Measurements from ENCODE around the gene PXK.

Gene PXK

DNA sequence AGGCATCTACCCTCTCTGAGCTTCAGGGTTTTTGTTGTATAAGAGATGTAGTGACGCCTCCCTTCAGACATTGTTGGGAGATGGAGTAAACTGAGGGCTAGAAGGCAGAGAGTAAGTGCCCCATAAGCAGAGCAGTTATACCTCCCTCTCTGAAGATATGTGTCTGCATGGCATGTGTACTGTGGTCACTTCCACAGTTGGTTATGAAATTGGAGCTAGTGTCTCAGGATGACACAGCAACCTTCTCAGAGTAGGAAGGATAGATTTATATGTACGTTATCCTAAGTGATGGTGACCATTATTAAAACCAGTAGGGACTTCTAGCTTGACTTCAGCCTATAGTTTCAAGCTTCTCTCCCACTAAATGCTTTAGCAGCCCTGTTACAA lies 17.9 kb downstream of the PXK start:
- DNase-seq = no peak

DNA sequence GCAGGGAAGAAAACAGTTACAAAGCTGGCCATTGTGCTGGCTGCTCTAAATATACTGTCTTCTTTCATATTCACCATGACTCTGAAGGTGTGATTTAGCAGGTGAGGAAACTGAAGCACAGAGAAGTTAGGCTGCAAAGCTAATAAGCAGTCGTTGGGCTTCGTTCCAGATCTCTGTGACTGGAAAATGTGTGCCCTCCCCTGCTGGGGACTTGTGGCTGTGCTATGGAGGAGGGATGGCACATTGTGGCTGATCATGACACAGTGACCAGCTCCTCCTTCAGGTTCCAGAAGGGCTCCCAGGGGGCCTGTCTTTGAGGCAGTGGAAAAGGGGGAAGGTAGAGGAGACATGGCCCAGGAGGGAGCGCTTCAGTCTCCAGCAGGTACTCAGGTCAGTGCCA lies 19.2 kb downstream of the PXK start:
- no peak for DNase-seq

DNA sequence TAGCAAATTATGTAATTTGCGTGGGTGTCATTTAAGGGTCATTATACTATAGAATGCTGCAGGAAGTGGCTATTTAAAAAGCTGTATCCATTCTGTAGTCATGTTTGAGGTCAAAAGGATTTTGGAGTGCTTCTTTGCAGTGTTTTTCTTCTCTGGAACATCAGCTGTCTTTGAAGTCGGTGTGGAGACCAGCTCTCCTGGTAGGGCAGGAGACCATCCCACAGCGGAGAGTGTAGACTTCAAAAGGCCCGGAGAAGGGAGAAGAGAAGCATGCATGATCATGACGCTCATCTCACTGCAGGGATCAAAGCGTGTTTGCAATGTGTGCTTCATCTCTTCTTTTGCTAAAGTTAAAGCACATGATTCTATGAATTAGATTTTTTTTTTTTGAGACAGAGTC lies 19.9 kb downstream of the PXK start:
- DNase-seq = no peak

DNA sequence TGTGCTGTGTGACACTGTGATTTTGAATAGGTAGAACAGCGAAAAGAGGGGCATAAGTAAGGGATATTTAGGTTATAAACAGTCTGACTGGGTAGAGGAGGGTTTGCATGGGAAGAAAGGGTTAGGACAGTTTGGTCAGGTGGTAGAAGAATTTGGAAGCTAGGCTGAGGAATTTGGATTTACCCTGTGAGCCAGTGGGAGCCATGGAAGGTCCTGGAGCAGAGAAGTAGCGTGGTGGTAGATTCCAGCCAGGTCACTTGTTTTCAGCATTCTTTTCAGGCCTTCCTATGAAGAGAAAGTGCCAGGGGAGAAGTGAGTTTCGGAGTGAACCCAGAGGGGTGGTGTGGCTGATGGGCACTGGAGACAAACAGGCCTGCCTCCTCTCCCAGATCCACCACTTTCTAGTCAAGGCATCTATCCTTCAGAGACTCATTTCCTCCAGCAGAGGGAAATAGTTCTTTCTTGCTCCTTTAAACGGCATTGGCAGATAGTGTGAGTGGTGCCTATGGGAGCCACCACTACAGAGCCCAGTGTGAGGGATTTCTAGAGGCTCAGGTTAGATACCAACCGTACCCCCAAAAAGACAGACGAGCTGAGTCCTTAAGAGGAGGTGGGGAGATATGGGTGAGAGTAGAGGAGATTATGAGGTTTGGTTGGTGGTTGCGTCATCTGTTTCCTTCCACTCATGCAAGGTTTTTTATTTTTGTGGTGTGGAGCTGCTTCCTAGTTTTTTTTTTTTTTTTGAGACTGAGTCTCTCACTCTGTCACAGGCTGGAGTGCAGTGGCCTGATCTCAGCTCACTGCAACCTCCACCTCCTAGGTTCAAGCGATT lies 21.2 kb downstream of the PXK start:
- peak; percentile 71 for DNase-seq

DNA sequence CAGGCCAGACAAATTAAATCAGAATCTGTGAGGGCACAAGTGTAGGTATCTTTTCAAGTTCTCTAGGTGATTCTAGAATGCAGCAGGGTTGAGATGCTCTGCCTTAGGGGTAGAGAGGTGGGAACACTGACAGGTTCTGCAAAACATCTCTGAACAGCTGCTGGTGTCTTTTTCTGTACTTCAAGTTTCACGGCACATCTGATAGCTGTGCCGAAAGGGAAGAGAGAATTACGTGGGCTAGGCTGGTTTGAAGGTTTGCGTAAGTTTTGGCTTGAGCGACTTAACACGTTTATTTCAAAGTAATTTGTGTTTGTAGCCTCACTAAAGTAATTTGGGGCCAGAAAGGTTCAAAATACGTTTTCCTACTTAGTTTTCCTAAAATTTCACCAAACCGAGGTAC lies 22.5 kb downstream of the PXK start:
- DNase-seq = no peak

DNA sequence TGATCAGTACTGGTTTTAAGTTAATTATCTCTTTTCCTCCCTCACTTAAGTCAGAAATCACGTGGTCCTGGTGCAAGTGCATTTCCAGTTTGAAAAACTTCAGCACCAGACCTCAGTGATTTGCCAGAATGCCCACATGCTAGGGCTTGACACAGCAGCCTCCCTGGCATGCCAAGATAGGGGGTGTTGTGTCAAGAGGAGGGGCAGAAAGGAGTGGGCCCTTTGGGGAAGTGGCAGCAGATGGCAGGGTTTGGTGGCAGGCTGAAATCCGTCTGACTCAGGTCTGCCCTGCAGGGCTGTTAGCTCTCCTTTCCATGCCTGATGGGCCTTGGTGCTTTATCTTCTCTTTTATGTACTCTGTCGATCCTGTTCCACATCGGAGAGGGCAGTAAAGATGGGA lies 23.4 kb downstream of the PXK start:
- DNase-seq = peak; percentile 33

DNA sequence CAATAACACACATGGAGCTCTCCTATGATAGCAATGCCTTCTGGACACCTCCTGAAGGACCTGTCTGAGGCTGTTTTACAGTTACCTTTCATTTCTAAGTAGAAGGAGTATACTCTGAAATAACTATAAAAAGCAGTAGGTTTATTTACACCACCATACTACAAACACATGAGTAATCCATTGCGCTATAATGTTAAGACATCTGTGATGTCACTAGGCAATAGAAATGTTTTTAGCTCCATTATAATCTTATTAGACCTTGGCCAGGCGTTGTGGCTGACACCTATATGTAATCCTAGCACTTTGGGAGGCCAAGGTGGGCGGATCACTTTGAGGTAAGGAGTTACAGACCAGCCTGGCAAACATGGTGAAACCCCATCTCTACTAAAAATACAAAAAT lies 24.7 kb downstream of the PXK start:
- no peak for DNase-seq

DNA sequence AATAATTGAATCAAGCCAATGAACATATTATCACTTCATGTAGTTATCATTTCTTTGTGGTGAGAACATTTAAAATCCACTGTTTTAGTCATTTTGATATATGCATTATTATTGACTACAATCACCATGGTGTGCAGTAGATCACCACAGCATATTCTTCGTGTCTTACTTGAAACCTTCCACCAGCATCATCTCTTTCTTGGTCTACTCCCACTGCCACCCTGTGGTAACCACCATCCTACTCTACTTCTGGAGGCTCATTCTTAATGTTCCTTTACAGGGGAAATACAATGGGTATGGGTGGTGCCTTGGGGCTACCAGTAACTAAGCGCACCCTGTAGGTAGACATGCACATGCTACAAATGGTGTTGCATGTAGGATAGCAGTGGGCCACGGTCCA lies 25.4 kb downstream of the PXK start:
- no peak for DNase-seq

DNA sequence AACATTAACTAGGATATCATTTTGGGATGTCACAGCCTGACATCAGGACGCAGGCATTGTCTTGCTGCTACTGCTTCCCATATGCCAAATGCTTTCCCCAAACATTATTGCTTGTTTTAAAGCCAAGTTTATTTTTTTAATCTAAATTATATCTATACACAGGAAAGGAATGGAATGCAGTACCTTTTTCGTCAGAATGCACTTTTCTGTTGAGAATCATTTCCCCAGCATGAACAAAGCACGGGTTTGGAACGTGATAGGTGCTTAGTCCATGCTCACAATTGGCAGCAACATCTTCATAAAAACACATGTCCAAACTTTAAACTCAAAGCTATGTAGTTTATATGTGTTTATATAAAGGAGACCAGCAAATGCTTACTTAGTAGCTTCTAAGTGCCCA lies 26.1 kb downstream of the PXK start:
- DNase-seq = no peak

DNA sequence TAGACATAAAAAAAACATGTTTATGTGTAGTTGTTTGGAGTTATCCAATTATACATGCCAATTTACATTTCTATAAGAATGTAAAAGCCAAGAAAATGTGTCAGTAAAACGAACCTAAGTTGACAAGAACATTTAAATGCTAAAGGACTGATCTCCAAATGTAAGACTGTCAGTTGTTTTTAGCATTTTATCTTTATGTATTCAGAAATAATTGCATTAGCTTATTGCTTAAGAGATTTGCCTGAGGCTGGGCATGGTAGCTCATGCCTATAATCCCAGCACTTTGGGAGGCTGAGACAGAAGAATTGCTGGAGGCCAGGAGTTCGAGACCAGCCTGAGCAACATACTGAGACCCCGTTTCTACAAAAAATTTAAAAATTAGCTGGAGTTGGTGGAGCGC lies 26.9 kb downstream of the PXK start:
- no peak for DNase-seq

DNA sequence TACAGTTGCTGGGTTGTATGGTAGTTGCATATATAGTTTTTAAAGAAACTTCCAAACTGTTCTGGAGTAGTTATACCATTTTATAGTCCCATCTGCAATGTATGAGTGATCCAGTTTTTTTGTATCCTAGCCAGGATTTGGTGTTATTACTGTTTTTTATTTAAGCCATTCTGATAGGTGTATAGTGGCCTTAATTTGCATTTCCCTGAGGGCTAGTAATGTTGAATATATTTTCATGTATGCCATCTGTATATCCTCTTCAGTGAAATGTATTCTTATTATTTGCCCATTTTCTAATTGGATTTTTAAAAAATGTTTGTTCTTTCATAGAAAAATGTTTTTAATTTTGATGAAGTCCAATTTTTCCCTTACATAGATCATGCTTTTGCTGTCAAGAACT lies 29.2 kb downstream of the PXK start:
- no peak for DNase-seq

DNA sequence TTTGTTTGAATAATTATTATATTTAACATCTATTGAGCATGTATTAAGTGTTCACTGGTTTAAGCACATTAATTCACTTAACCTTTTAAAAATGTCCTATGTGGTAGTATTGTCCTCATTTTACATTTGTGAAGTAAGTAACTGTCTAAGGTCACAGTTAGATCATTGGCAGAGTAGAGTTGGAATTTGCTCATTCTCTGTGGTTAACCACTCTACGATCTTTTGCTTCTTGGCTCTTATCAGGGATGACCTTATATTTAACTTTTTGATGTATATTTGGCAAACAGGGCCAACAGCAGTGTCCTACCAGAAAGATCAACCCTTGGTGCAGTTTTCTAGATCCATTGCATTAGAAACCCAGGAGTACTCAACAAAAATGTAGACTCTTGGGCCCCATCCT lies 34.0 kb downstream of the PXK start:
- no peak for DNase-seq

DNA sequence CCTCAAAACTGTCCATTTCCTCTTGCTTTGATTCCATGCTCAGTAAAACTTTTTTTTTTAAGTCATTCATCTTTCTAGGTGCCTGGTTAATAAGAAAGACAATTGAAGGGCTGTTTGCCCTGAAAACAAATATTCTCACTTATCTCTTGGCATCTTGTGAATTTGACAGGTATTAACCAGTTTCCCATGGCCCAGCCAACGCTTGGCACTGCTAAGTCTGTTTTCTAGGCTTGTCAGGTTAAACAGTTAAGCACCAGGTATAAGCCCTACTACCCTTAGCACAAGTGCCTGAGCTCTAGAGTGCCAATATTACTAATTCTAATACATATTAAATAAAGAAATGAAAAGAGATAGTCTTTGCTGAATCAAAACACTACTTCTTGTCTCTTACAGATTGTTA lies 36.3 kb downstream of the PXK start:
- DNase-seq = no peak

DNA sequence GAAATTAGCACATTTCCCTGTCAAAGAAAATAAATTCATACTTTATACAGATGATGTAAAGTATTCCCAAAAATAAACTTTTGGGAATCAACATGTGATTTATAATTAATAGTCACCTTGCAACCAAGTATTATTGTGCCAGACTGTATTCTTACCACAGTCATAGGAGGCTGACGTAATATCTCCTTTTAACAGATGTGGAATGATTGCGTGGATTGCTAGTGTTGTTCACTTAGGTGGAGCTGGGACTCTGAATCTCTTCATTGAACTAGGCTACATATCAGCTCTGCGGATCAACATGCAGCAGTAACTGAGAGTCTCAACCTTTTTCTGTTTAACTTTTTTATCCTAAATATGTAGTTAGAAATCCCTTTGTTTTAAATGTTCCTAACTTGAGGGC lies 37.2 kb downstream of the PXK start:
- no peak for DNase-seq

DNA sequence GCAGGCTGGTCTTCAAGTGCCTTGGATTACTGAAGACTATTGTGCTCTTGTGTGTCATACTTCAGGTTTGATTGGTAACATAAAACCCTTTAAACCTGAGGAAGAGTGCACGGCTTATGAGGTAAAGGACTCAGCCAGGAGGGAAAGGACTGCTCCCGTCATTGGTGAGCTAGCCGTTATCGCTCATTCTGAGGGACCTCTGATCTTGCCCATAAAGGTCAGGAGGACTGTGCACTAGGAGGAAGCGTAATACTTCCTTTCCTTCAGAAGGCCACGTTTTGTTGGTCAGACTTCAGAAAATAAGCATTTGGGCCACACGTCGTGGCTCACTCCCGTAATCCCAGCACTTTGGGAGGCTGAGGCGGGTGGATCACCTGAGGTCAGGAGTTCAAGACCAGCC lies 37.7 kb downstream of the PXK start:
- DNase-seq = no peak

DNA sequence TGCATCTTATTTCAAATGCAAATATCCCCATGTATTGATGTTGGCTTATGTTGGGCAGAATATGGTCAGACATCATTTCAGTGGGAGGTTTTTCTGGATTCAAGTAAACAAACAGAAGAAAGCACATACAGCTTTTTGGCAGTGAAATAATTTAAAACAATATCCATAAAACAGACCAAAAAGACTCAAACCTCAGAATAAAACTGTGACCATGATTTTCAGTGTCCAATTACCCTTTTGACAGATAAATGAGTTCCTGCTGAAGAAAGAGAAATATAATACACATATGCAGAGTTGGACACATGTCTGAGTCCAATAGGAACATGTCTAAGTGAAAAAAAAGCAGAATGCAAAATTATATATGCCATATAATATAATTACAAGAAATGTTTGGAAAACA lies 39.1 kb downstream of the PXK start:
- DNase-seq = no peak

DNA sequence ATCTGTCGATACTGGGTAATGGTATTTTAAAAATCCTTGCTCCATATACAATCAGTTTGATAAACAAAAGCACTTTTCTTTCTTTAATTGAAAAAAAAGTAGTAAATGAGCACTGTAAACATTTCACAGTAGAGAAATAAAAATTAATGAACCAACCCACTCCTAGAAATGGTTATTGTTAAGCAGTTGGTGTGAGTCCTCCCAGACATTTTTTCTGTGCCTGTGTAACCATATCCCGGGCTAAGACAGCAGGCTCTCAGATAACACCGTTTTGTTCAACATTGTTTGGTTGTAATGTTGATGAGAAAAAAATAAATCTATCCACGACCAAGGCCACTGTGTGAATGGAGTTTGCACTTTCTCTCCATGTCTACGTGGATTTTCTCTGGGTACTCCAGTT lies 42.6 kb downstream of the PXK start:
- DNase-seq = no peak

DNA sequence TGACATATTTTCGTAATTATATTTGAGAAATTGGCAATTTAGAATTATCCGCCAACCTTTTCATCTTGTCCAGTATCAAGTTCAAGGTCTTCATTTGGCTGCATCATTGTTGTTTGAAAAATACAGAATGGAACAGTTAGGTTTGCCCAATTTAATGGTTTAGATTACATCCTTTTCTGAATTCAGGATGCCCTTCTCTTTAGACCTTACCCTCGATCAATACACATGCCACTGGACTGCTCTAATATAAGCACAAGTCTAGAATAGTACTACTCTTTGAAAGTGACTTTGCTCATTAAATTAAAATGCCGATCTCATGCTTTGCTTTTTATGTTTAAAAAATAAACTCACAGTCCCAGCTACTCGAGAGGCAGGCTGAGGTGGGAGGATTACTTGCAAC lies 44.5 kb downstream of the PXK start:
- DNase-seq = no peak

DNA sequence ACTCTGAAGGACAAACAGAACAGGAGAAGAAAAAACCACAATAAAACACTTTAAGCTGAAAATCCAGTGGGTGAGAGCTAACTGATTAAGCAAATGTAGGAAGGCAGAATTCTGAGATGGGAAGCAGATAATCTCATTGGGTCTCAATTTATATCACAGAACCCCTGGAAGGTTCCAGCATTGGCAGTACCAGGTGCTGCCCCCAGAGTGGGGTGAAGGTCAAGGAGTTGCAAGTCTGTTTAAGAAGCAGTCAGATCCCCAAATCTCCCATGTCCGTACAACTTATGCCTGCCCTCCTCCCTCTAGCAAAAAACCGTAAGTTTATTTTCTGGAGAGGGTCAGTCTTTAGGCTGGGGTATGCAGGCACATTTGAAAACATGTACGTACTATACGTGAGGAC lies 45.1 kb downstream of the PXK start:
- DNase-seq = no peak

DNA sequence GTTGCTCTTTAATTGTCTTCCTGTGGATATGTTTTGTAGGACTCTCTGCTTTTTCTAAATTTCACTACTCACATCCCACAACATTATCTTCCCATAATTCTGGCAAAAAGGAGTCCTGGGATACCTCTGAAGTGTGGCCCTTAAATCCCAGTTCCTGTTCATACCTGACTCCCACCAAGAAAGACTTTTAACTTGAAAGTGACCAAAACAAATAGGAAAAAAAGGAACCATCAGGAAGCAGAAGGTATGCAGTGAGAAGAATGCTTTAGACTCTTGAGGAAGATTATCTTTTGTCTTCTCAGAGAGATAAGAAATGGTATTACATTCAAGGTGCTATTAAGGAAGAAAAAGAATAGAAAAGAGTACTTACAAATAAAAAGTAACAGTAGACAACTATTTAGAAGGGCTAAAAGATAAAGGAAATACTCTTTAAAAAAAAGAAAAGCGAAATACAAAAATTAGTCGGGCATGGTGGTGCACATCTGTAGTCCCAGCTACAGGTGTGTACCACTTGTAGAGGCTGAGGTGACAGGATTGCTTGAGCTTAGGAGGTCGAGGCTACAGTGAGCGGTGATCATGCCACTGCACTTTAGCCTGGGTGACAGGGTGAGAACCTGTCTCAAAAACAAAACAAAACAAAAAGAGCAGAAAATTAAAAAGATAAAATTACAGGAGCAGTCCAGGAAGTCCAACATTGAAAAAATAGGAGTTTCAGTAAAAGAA lies 46.8 kb downstream of the PXK start:
- no peak for DNase-seq

DNA sequence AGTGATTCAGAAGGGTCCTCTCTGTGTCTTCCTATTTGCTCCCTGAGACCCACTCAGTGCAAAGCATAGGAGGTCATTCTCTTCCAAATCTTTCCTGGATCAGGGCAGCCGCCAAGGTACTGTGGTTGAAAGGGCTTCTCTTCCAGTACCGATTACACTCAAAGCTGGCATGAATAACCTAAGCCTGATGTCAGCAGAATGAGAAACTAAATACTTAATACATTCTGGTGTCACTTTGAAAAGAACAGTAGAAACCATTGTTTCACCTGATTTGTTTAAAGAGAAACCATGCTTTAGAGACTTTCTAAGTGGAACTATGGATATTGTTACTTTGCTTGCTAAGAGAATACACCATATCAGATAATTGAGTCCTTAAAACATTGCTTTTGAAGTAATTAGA lies 50.8 kb downstream of the PXK start:
- no peak for DNase-seq

DNA sequence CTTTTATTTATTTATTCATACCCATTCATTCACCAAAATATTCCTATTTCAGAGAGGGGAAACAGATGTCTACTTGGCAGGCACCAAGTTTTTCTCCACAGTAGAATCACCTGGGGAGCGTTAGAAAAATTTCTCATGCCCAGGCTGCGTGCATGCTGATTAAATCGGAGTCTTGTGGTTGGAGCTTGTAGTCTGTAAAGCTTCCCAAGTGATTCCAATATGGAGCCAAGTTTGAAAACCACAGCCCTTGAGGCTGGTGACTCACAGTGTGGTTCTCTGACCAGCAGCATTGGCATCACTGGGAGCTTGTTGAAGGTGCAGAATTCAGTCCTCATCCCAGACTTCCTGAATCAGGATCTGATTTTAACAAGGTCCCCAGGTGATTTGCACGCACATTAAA lies 51.2 kb downstream of the PXK start:
- no peak for DNase-seq

DNA sequence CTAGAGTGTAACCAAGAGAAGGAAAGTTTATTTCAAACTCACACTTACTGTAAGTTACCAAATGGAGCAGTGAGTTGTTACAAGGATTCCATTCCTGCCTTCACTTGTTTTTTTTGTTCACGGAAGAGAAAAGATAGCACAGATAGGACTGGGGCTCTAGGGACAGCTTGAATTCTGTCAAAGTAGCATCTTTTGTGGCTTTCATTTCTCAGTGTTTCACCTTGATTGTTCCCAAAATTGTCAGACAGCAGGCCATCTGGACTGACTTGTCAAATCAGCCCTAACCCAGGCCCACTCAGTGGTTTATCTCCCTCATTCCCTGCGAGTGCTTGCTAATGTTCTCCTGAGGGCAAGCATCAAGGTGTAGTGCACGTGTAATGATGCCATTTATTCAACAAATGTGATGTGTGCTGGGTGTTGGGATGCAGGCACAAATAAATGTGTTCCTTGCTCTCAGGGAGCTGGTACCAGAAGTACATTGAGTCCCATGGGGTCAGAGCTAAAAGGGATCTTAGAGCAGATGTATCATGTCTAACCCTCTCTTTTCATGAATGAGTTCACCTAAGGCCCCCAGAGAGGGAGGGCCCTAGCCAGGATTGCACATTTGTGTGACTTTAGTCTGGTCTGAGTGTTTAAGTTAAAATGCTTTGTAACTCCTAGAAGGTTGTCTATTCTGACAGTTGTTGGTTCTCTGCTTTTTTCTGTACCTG lies 51.8 kb downstream of the PXK start:
- no peak for DNase-seq
